Left renal pelvis (tissue), 4 donors: ENCODE data around the gene PDK1. TPM values are rescaled to one million over a fixed set of nuclear protein-coding genes. Genes with fewer than 3 reads are reported as not detected.
A peak's percentile ranks its signal among the peaks of the same experiment; 100 is the strongest.
"Not testable (repeated sequence)": the region's sequence is repeated elsewhere in the genome, so short reads cannot be mapped to it uniquely, and the experiment has no call there.

Source experiments
- DNase-seq, 4 donors: peaks; one replicate each; pipeline ENCODE4 v3.0.0-alpha.2; 2013; ENCODE audit warnings: low read depth in 4 of 4, low spot score in 3 of 4
- polyA plus RNA-seq, 4 donors: library from polyadenylated mRNA; unstranded; fragments of 120-200 nt; gene quantifications; one replicate each; pipeline ENCODE4 v1.2.1, GENCODE V29; 2013; ENCODE audit not compliant: insufficient read length in 4 of 4

The PDK1 gene
- 10 to 100 TPM in 3 of 4 donors, 1 to 10 TPM in 1; 8.4 to 15.0 (median 11.2) TPM for polyA plus RNA-seq

DNA sequence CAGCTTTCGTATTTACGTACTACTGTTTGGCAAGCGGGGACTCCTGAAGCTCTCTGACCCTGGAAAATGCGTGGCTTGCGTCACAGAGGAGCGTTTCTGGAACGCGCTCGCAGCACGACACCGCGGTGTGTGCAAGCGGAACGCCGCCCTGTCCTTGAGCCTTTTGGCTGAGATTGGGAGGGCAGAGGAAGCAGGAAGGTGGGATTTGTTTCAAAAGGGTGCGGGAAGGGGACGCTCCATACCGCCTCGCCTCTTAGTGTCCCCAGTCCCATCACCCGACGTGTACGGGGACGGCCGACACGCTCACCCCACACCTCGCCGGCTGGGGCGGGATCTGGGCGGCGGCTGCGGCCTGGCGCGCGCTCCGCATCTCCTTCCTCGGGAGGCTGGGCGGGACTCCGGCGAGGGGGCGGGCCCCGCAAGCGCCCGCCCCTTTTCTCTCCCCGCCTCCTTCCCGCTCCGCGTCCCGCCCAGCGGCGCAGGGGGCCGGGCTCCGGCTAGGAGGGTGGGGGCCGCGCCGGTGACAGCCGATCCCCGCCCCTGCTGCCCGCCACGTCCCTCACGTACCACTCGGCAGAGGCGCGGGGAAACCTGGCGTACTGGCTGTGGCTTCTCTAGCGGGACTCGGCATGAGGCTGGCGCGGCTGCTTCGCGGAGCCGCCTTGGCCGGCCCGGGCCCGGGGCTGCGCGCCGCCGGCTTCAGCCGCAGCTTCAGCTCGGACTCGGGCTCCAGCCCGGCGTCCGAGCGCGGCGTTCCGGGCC, at the start of gene PDK1:
Gene PDK1, plus strand, starts transcription at position 569 of the 762 bp plus-strand sequence. Its CDS starts 61 bp downstream, at position 630.
- peak; percentile 74 to 84 (median 82) for DNase-seq

DNA sequence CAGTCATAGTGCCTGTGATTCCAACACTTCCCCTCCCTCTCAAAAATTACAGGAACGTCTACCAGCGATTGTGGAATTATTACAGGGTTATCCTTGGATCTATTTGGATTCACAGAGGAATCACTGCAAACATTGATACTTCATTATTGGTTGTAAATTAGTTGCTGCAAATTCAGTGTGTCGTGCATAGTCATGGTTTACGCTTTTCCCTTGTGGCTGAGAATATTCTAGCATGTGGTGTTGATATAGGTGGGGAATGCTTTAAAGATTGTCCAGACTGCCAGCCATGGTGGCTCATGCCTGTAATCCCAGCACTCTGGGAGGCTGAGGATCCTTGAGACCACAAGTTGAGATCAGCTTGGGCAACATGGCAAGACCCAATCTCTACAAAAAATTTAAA, 48.7 kb upstream of the PDK1 start:
- DNase-seq = no peak

DNA sequence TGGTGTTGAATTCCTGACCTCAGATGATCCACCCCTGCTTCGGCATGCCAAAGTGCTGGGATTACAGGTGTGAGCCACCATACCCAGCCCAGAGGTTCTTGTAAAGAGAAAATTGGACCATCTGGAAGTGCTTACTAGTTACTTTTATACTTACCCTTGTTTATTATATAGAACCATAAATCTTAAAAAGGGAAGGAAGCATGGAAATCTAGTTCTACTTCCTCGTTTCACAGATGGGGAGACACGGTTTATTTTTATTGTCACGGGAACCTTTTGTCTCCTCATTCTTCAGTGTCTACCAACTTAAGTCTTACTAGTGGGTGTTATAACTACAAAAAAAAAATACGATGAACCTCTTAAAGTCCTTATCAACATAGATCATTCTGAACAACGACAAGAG, 45.8 kb upstream of the PDK1 start:
- no peak for DNase-seq

DNA sequence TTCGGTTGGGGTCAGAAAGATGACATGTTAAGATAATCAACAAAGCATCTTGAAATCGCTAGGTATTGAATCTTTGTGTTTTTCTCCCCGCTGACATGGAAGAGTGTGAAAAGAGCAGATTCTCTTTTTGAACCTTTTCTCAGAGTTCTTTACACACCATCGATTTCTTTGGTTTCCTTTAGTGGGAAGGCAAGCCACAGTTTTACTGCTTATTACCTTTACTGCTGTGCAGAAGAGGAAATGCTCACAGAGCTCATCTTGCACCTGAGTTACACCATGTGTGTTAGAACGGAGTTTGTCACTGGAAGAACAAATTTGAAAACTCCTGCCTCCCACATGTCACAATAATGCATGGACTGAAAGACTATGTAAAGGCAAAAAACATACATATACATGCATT, 45.3 kb upstream of the PDK1 start:
- DNase-seq = no peak

DNA sequence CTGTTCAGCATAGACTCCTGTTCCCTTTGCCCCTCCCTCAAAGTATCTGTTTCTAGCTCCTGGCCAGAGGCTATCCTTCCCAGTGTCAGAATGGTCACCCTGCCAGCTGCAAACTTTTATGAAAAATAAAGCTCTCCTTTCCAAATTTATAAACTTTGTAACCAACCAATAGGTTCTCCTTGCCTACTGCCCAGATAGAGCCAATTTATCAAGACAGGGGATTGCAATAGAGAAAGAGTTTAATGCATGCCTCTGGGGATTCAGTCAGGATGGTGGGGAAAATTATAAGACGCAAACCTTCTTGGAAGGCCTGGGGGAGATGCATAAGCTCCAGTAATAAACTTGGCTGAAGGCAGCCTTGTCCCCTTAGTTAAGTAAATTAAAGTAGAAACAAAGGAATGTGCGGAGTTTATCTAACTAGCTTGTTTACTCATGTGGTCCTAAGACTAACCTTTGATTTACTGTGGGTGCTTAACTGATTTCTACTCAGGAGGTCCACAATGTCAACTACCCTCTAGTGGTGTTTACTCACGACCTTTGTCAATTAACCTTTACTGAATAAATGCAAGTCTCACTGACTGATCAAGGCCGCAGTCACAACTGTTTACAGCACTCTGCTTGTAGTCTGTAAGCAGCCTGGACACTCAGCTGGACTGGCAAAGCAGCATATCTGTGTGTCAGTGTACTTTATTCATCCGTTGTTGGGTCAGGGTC, 42.9 kb upstream of the PDK1 start:
- no peak for DNase-seq

DNA sequence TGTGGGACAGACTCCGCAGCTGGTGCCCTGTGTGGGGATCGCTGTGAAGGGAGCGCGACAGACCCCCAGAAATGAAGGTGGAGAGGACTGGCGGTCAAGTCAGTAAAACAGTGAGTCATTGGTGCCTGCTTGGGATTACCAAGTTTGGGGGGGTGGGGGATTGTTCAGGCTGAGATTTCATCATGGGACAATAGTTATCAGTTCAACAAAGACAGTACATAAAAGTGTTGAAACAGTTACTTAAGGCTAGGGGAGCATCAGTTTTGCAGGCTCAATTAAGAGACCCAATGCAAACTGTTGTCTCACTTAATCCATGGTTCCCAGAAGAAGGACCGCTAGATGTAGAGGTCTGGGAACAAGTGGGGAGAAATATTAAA, 42.4 kb upstream of the PDK1 start:
- no peak for DNase-seq

GRCh38 chr2:172513935-172514586, 41.8 kb upstream of the PDK1 start:
- DNase-seq = no peak

- DNase-seq = no peak
Observed at GRCh38 chr2:172516299-172516698, 39.6 kb upstream of the PDK1 start.

DNA sequence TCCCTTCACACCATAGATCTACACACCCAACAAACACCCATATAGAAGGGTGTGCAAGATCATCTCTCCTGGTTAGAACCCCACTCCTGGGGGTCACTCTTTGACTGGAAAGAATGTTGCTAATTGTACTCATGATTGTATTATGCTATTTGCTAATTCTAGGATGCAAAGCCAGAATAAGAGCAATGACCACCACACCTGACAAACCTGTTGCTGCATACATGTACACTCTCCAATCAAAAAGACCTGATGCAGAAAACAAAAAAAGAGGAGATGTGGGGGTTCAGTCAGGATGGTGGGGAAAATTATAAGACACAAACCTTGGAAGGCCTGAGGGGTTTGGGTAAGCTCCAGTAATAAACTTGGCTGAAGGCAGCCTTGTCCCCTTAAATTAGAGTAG, 36.9 kb upstream of the PDK1 start:
- DNase-seq = no peak

- DNase-seq = no peak
Observed at GRCh38 chr2:172525601-172526000, 30.3 kb upstream of the PDK1 start.

- no peak for DNase-seq
Observed at GRCh38 chr2:172531309-172531708, 24.6 kb upstream of the PDK1 start.

GRCh38 chr2:172532461-172532860, 23.4 kb upstream of the PDK1 start:
- DNase-seq = not testable (repeated sequence)

- no peak for DNase-seq
Observed at GRCh38 chr2:172533687-172534086, 22.2 kb upstream of the PDK1 start.

GRCh38 chr2:172535119-172535518, 20.8 kb upstream of the PDK1 start:
- DNase-seq = no peak

GRCh38 chr2:172537851-172538250, 18.0 kb upstream of the PDK1 start:
- DNase-seq = not testable (repeated sequence)

- DNase-seq = no peak
Observed at GRCh38 chr2:172539767-172540166, 16.1 kb upstream of the PDK1 start.

GRCh38 chr2:172540421-172540820, 15.5 kb upstream of the PDK1 start:
- no peak for DNase-seq

- DNase-seq = no peak
Observed at GRCh38 chr2:172545408-172546075, 10.3 kb upstream of the PDK1 start.

GRCh38 chr2:172549131-172549530, 6.8 kb upstream of the PDK1 start:
- DNase-seq = no peak

DNA sequence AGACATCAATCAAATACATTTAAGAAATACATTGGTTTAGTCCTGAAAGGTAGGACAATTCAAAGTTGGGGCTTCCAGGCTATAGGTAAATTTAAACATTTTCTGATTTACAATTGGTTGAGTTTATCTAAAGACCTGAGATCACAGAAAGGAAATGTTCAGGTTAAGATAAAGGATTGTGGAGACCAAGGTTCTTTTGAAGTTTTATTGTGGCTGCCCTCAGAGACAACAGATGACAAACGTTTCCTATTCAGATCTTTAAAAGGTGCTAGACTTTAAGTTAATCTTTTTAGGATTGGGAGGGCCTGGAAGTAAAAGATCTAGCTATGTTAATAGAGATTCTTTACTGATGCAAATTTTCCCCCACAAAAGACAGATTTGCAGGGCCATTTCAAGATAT, 6.1 kb upstream of the PDK1 start:
- not testable (repeated sequence) for DNase-seq

GRCh38 chr2:172550419-172550818, 5.5 kb upstream of the PDK1 start:
- no peak for DNase-seq
